ENCODE results near the gene NPPB. TPM values are rescaled to one million over a fixed set of nuclear protein-coding genes. Genes with fewer than 3 reads are reported as not detected.

The NPPB gene
- total RNA-seq (2021) = 0.35 TPM in 1 of 2 replicates, not detected in the other
- long read RNA-seq = 0 reads

- no peak within 1 kb of the TSS; a peak in 1 of 7 replicates for H3K27ac Mint-ChIP-seq
These were observed at the start of gene NPPB for GRCh38 chr1:11858613-11858967. Gene NPPB, minus strand, starts transcription at chr1:11858945. Its CDS starts 112 bp downstream, at chr1:11858833.

More at GRCh38 chr1:11858613-11858967, at the start of gene NPPB:
- H3K79me1 ChIP-seq (ENCODE audit: insufficient read depth, low read depth, low read length, poor library complexity, severe bottlenecking) = no peaks in the 10 kb centered on the region
- no peak for DNase-seq
- peaks cover 70% of the 10 kb centered on the region for H3K27me3 Mint-ChIP-seq (ENCODE audit: low read depth)
- H3K9me3 Mint-ChIP-seq = no peaks in the 10 kb centered on the region
- H3K27ac ChIP-seq (ENCODE audit: insufficient read length, low read depth, low read length) = no peak within 1 kb of the TSS
- no peak within 1 kb of the TSS for H3K56ac ChIP-seq (ENCODE audit: insufficient read length, low read depth, low read length)
- no peak within 1 kb of the TSS for H4K5ac ChIP-seq (ENCODE audit: insufficient read length, low read depth, low read length)
- H3K4me1 ChIP-seq (ENCODE audit: insufficient read depth, low read length) = no peaks in the 10 kb centered on the region
- peak within 1 kb of the TSS in 1 of 2 experiments; percentile 31; a peak in 3 of 5 replicates for H3K4me3 Mint-ChIP-seq
- H2BK15ac ChIP-seq (ENCODE audit: low read depth, low read length) = no peak within 1 kb of the TSS
- no CpG with 5 or more reads among the region's 16 CpGs for WGBS (ENCODE audit: extremely low coverage, insufficient read length, low lambda C conversion rate)
- no peaks in the 10 kb centered on the region for H3K23me2 ChIP-seq (ENCODE audit: insufficient read length, low read depth, low read length, poor library complexity, severe bottlenecking)
- no peak within 1 kb of the TSS for H3K18ac ChIP-seq (ENCODE audit: insufficient read length, low read depth, low read length)
- no peak within 1 kb of the TSS for H2BK12ac ChIP-seq (ENCODE audit: insufficient read length, low read depth, low read length)
- H2AK5ac ChIP-seq (ENCODE audit: insufficient read length, low read length) = no peak within 1 kb of the TSS
- no peak for TF ChIP-seq CTCF (conservative IDR thresholded peaks at IDR 0.05)
- no peaks in the 10 kb centered on the region for H3K79me2 ChIP-seq (ENCODE audit: insufficient read depth, low read length)
- no peak within 1 kb of the TSS for H2BK120ac ChIP-seq (ENCODE audit: low read depth, low read length, poor library complexity, severe bottlenecking)
- H3K9me3 ChIP-seq (ENCODE audit: control insufficient read depth, low read depth, low read length) = no peaks in the 10 kb centered on the region
- H3K4me2 ChIP-seq (ENCODE audit: insufficient read depth, insufficient read length, low read length) = peak within 1 kb of the TSS; percentile 17
- no peaks in the 10 kb centered on the region for H3K36me3 Mint-ChIP-seq (ENCODE audit: insufficient read depth in 1 of 3, low read depth in 3 of 3)
- no peaks in the 10 kb centered on the region; the same call in 1 of the 2 replicates for H3K27me3 ChIP-seq (ENCODE audit: insufficient read depth, low read length)
- H3K23ac ChIP-seq (ENCODE audit: insufficient read length, low read depth, low read length) = no peak within 1 kb of the TSS
- H3K14ac ChIP-seq (ENCODE audit: insufficient read depth, low read length) = no peak within 1 kb of the TSS; the same call in 1 of the 2 replicates
- no peak within 1 kb of the TSS for H3K9ac ChIP-seq (ENCODE audit: extremely low read depth, insufficient read length, low read length)
- H2AFZ ChIP-seq (ENCODE audit: low read length) = no peak within 1 kb of the TSS
- no peak within 1 kb of the TSS for H4K8ac ChIP-seq (replicated peaks; ENCODE audit: insufficient read length, low read depth, low read length)
- H2BK20ac ChIP-seq (ENCODE audit: low read depth, low read length, poor library complexity, severe bottlenecking) = no peak within 1 kb of the TSS
- peaks cover 6 to 15% of the 10 kb centered on the region in 2 experiments; a peak in 3 of 4 replicates for H3K4me1 Mint-ChIP-seq
- no peaks in the 10 kb centered on the region for H4K20me1 ChIP-seq (ENCODE audit: control insufficient read depth, insufficient read depth, insufficient read length)
- no peak within 1 kb of the TSS for H3K4ac ChIP-seq (ENCODE audit: low read depth, low read length)
- H2BK5ac ChIP-seq (ENCODE audit: insufficient read length, low read length) = no peak within 1 kb of the TSS
- no peak within 1 kb of the TSS for H4K91ac ChIP-seq (ENCODE audit: insufficient read length, low read depth, low read length)
- H3T11ph ChIP-seq (ENCODE audit: low read length) = no peak within 1 kb of the TSS
